K562 (cell line): ENCODE data around the gene C2CD4D.

Experiments used
- C11orf30 ChIP-seq: fragments of 450-650 bp; IDR thresholded peaks from 2 replicates; pipeline ENCODE4 v1.6.1; 2016; ENCODE audit warnings: low read depth, mild to moderate bottlenecking
- PHF8 ChIP-seq: fragments of 200-600 bp; sonication (generic); IDR thresholded peaks from 2 replicates; pipeline ENCODE4 v1.6.1; 2012; ENCODE audit warnings: mixed run types, mild to moderate bottlenecking, inconsistent platforms, low read length, moderate library complexity, borderline replicate concordance
- TF ChIP-seq, protein P1 (sequence below): fragments of 250-450 bp; sonication (Bioruptor Pico); IDR thresholded peaks from 2 replicates; pipeline ENCODE4 v1.8.0; 2021; ENCODE audit warnings: mild to moderate bottlenecking, moderate library complexity
- TF ChIP-seq, protein P2 (sequence below), 3 experiments: IDR thresholded peaks in 2 of 3; conservative IDR thresholded peaks in 1 of 3; 2 replicates each; pipeline ENCODE4 v1.5.1; 2011 to 2012; ENCODE audit warnings: low read length in 3 of 3, mild to moderate bottlenecking in 3 of 3, control low read depth in 2 of 3, improper control_type of control experiment in 1 of 3, inconsistent platforms in 1 of 3, low read depth in 1 of 3, mixed read lengths in 1 of 3, moderate library complexity in 1 of 3; ENCODE audit not compliant: insufficient read depth in 2 of 3

- TF ChIP-seq C11orf30 (no peak), PHF8 (no peak)
- TF ChIP-seq, protein P1, sequence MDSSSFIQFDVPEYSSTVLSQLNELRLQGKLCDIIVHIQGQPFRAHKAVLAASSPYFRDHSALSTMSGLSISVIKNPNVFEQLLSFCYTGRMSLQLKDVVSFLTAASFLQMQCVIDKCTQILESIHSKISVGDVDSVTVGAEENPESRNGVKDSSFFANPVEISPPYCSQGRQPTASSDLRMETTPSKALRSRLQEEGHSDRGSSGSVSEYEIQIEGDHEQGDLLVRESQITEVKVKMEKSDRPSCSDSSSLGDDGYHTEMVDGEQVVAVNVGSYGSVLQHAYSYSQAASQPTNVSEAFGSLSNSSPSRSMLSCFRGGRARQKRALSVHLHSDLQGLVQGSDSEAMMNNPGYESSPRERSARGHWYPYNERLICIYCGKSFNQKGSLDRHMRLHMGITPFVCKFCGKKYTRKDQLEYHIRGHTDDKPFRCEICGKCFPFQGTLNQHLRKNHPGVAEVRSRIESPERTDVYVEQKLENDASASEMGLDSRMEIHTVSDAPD, result no peak
- TF ChIP-seq, protein P2, sequence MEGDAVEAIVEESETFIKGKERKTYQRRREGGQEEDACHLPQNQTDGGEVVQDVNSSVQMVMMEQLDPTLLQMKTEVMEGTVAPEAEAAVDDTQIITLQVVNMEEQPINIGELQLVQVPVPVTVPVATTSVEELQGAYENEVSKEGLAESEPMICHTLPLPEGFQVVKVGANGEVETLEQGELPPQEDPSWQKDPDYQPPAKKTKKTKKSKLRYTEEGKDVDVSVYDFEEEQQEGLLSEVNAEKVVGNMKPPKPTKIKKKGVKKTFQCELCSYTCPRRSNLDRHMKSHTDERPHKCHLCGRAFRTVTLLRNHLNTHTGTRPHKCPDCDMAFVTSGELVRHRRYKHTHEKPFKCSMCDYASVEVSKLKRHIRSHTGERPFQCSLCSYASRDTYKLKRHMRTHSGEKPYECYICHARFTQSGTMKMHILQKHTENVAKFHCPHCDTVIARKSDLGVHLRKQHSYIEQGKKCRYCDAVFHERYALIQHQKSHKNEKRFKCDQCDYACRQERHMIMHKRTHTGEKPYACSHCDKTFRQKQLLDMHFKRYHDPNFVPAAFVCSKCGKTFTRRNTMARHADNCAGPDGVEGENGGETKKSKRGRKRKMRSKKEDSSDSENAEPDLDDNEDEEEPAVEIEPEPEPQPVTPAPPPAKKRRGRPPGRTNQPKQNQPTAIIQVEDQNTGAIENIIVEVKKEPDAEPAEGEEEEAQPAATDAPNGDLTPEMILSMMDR (IDR thresholded peaks at IDR 0.05 in 2 of 3, conservative IDR thresholded peaks at IDR 0.05 in 1 of 3; ENCODE audit: insufficient read depth in 2 of 3, low read depth in 1 of 3, low read length in 3 of 3), result no peak
Observed at GRCh38 chr1:151859891-151860293, 20.3 kb upstream of the C2CD4D start.
